IPS-18c (cell line): ENCODE data around the gene SAP130.
"Not testable (repeated sequence)": the region's sequence is repeated elsewhere in the genome, so short reads cannot be mapped to it uniquely, and the experiment has no call there.

Source experiments
- H3K4me3 ChIP-seq: 2 replicates; pipeline ENCODE4 v1.7.0; 2013; ENCODE audit warnings: low read depth, mild to moderate bottlenecking, low read length, moderate library complexity; ENCODE audit not compliant: insufficient read depth
- H3K9me3 ChIP-seq: one replicate; pipeline ENCODE4 v1.6.1; 2013; ENCODE audit warnings: mild to moderate bottlenecking, low read length, moderate library complexity; ENCODE audit not compliant: control insufficient read depth, insufficient read depth

SAP130 gene

GRCh38 chr2:127927384-127927783 is 100.5 kb downstream of the SAP130 start:
- peaks cover 4% of the 10 kb centered on the region for H3K9me3 ChIP-seq

GRCh38 chr2:127917916-127918315 is 109.9 kb downstream of the SAP130 start:
- H3K4me3 ChIP-seq = no peak overlapping the region
- H3K9me3 ChIP-seq = no peaks in the 10 kb centered on the region

More at GRCh38 chr2:127927384-127927783, 100.5 kb downstream of the SAP130 start:
- H3K4me3 ChIP-seq = no peak overlapping the region

GRCh38 chr2:127913808-127914457 is 113.9 kb downstream of the SAP130 start:
- H3K9me3 ChIP-seq = no peaks in the 10 kb centered on the region

GRCh38 chr2:127911737-127912136 is 116.1 kb downstream of the SAP130 start:
- H3K4me3 ChIP-seq = no peak overlapping the region
- H3K9me3 ChIP-seq = no peaks in the 10 kb centered on the region

More at GRCh38 chr2:127913808-127914457, 113.9 kb downstream of the SAP130 start:
- H3K4me3 ChIP-seq = no peak overlapping the region

DNA sequence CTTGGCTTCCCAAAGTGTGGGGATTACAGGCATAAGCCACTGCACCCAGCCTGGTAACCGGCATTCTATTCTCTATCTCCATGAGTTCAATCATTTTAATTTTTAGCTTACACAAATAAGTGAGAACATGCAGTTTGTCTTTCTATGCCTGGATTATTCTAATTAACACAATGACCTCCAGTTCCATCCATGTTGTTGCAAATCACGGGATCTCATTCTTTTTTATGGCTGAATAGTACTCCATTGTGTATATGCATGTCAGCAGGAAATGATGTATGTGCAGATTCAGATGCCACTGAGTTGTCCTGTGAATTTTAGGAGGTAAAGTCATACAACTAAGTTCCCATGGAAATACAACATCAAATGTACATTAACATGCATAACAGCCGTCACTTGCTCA is 117.4 kb downstream of the SAP130 start:
- no peaks in the 10 kb centered on the region for H3K9me3 ChIP-seq
- no peak overlapping the region for H3K4me3 ChIP-seq

GRCh38 chr2:127909019-127909418 is 118.8 kb downstream of the SAP130 start:
- no peaks in the 10 kb centered on the region for H3K9me3 ChIP-seq
- no peak overlapping the region for H3K4me3 ChIP-seq

DNA sequence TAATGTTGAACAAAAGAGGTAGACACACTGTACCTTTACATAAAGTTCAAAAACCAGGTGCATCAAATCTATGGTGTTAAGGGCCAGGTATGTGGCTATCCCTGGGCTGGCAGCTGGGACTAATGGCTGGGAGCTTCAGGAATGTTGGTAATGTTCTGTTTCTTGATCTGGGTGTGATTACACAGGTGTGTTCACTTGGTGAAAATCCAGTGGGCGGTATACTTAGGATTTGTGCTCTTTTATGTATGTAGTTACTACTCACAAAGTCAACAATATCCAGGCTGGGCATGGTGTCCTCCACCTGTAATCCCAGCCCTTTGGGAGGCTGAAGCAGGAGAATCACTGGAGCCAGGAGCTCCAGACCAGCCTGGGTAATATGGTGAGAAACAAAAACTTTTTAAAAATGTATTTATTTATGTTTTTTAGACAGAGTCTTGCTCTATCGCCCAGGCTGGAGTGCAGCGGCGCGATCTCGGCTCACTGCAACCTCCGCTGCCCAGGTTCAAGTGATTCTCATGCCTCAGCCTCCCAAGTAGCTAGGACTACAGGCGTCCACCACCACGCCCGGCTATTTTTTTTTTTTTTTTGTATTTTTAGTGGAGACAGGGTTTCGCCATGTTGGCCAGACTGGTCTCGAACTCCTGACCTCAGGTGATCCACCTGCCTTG is 120.0 kb downstream of the SAP130 start:
- H3K9me3 ChIP-seq, H3K4me3 ChIP-seq: not testable (repeated sequence)

- Histone ChIP-seq H3K9me3 (no peaks in the 10 kb centered on the region), H3K4me3 (no peak overlapping the region)
Observed at GRCh38 chr2:127906206-127906926, 121.5 kb downstream of the SAP130 start.

DNA sequence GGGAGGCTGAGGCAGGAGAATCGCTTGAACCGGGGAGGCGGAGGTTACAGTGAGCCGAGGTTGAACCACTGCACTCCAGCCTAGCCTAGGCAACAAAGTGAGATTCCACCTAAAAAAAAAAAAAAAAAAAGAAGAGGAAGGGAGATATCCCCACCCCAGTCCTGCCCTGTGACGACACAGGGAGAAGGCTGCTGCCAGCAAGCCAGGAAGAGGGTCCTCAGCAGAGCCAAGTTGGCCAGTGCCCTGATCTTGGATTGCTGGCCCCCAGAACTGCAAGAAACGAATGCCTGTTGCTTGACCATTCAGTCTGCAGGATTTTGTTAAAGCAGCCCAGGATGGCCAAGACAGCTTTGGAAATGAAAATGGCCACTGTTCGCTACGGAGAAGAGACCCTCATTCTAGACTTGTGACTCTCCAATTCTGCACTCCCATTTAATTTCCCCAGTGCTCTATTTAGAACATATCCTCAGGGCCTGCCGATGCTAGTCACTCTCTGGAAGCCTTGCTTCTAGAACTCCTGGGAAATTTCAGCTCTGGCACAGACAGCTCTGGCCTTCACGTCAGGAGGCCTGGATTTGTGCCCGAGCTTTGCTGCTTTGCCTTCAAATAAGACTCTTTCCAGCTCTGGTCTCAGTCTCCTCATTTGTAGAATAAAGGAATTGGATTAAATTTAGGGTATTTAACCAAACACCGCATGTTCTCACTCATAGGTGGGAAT is 126.4 kb downstream of the SAP130 start:
- Histone ChIP-seq H3K9me3 (no peaks in the 10 kb centered on the region), H3K4me3 (no peak overlapping the region)

DNA sequence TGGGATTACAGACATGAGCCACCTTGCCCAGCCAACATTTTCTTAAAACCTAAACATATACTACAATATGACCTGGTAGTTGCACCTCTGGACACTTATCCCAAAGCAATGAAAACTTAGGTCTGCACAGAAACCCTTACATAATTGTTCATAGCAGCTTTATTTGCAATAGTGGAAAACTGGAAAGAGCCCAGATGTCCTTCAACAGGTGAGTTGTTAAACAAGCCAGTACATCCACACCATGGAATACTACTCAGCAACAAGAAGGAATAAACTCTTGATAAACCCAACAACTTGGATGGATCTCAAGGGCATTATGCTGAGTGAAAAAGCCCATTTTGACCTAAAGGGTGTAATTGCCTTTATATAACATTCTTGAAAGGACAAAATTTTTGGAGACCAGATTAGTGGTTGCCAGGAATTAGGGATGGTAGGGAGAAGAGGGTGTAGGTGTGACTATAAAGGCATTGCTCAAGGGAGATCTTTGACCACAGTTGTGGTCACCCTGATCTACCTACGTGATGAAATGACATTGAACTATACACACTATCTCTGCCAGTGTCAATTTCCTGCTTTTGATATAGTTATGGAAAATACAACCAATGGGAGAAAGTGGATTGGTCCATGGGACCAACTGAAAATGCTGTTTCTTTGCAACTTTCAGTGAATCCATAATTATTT is 130.2 kb downstream of the SAP130 start:
- Histone ChIP-seq H3K9me3 (no peaks in the 10 kb centered on the region), H3K4me3 (no peak overlapping the region)

DNA sequence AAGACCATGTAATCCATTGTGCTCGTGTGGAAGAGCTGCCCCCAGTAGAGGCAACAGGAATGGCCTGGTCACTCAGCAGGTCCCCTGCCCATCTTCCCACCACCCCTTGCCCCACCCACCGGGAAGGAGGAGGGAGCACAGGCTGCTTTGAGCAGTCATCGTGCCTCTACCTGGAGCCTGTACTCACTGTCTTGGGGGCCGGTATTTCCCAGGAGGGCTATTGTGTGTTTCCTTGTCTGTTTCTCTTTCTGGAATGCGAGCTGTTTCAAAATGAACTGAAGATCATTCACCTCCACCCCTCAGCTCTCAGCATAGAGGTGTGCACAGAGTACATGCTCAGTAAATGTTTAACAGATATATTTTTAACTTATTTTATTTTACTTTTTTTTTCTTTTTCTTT is 134.4 kb downstream of the SAP130 start:
- H3K9me3 ChIP-seq = no peaks in the 10 kb centered on the region
- no peak overlapping the region for H3K4me3 ChIP-seq

DNA sequence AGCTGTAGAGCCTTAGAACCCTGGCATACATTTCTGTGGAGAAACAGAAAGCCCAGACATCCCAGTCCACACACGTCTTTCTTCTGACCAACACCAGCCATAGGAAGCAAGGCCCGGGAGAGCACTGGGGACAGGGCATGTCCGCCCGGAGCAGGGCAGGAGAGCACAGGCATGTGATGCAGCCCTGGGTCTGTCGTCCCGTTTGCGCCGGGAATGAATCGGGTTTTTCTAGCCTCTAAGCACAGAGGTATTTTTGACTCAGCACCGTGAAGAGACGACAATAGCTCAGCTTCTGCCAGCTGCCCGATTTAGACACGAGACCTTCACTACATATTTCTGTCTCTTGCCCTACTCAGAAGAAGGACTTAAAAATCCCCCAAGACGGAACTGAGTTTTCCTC is 134.8 kb downstream of the SAP130 start:
- Histone ChIP-seq H3K4me3 (no peak overlapping the region), H3K9me3 (no peaks in the 10 kb centered on the region)

DNA sequence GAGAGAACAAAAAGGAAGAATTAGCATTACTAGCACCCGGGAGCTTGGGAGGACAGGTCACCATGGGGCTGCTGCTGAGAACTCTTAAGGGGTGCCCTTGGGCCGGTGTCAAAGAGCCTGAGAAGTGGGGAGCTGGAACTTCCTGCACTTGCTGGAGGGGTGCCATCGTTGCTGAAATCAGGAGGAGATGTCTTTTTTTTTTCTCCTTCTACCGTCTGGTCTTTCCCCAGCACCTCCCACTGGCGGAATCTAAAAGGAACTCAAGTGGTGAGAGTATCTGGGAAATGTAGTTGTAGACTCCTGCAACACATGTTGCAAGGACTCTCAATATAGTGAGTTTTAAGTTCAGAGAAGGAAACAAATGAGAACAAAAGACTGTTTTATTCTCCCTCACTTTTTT is 136.0 kb downstream of the SAP130 start:
- Histone ChIP-seq H3K4me3 (no peak overlapping the region), H3K9me3 (no peaks in the 10 kb centered on the region)
